H1 (cell line): ENCODE results near the gene CRKL. TPM values are rescaled to one million over a fixed set of nuclear protein-coding genes. Genes with fewer than 3 reads are reported as not detected.

Source experiments
- CTCF ChIA-PET: fragments of 300-600 bp; sonication (Branson Sonifier 250); formaldehyde crosslinking; loops from one replicate; lab custom pipeline; 2021; ENCODE audit not compliant: partially characterized antibody; lab: Charles Lee
- POLR2A ChIA-PET: fragments of 300-600 bp; sonication (Branson Sonifier 250); formaldehyde crosslinking; loops from one replicate; lab custom pipeline; 2021; ENCODE audit warnings: inconsistent platforms; ENCODE audit not compliant: partially characterized antibody; lab: Charles Lee
- DNase-seq, 2 experiments: peaks; one replicate each; pipeline versions ENCODE4 v3.0.0 to v3.0.0-alpha.2; 2010 to 2022; ENCODE audit warnings: low spot score in 2 of 2, low read depth in 1 of 2, mixed read lengths in 1 of 2
- FAIRE-seq: peaks from 2 replicates; lab custom pipeline; 2011; peaks lifted over from hg19 to GRCh38; lab: Jason Lieb, UNC
- H2AFZ ChIP-seq: 2 replicates; pipeline ENCODE4 v1.8.1; 2012; ENCODE audit warnings: low read length, inconsistent platforms
- H2AK5ac ChIP-seq: 2 replicates; pipeline ENCODE4 v1.6.1; 2013; ENCODE audit warnings: low read depth, low read length
- H2BK120ac ChIP-seq: replicated peaks from 2 replicates; pipeline ENCODE3; 2013; ENCODE audit warnings: low read depth, low read length, inconsistent platforms
- H2BK12ac ChIP-seq: 2 replicates; pipeline ENCODE4 v1.6.1; 2013; ENCODE audit warnings: low read depth, low read length
- H2BK15ac ChIP-seq: 2 replicates; pipeline ENCODE4 v1.6.1; 2013; ENCODE audit warnings: low read length
- H2BK20ac ChIP-seq: 2 replicates; pipeline ENCODE4 v1.6.1; 2013; ENCODE audit warnings: low read length
- H2BK5ac ChIP-seq: 2 replicates; pipeline ENCODE4 v1.6.1; 2013; ENCODE audit warnings: low read depth, low read length
- H3K14ac ChIP-seq: 2 replicates; pipeline ENCODE4 v1.6.1; 2013; ENCODE audit warnings: inconsistent platforms; ENCODE audit not compliant: insufficient read length
- H3K18ac ChIP-seq: 2 replicates; pipeline ENCODE4 v1.6.1; 2013; ENCODE audit warnings: low read length; ENCODE audit errors: extremely low read depth
- H3K23ac ChIP-seq: 2 replicates; pipeline ENCODE4 v1.6.1; 2013; ENCODE audit warnings: inconsistent platforms; ENCODE audit not compliant: insufficient read length
- H3K23me2 ChIP-seq: 2 replicates; pipeline ENCODE4 v1.6.1; 2013; ENCODE audit warnings: low read depth, low read length
- H3K27ac ChIP-seq: 2 replicates; pipeline ENCODE4 v1.6.1; 2011; ENCODE audit warnings: low read depth, low read length, inconsistent platforms
- H3K27me3 ChIP-seq, 4 experiments: replicated peaks in 1 of 4; 1 replicate in 1 of 4; 2 replicates in 3 of 4; pipeline versions ENCODE4 v1.6.1 to v1.8.1; 2011 to 2013; ENCODE audit warnings: low read length in 3 of 4, mild to moderate bottlenecking in 3 of 4, inconsistent platforms in 2 of 4, mixed read lengths in 2 of 4, moderate library complexity in 1 of 4; ENCODE audit not compliant: control insufficient read depth in 3 of 4, insufficient read depth in 3 of 4; ENCODE audit errors: extremely low read depth in 1 of 4
- H3K36me3 ChIP-seq, 4 experiments: 2 replicates each; pipeline versions ENCODE4 v1.6.1 to v1.8.1; 2011 to 2013; ENCODE audit warnings: mild to moderate bottlenecking in 4 of 4, low read length in 3 of 4, moderate library complexity in 2 of 4, control low read depth in 1 of 4, inconsistent platforms in 1 of 4; ENCODE audit not compliant: insufficient read depth in 4 of 4, control insufficient read depth in 2 of 4
- H3K4ac ChIP-seq: replicated peaks from 2 replicates; pipeline ENCODE3; 2013; ENCODE audit warnings: low read length, low read depth, mixed read lengths, inconsistent platforms; ENCODE audit not compliant: insufficient read length
- H3K4me1 ChIP-seq, 4 experiments: replicated peaks in 1 of 4; 1 replicate in 1 of 4; 2 replicates in 3 of 4; pipeline versions ENCODE4 v1.6.1 to v1.8.1; 2011 to 2013; ENCODE audit warnings: low read length in 3 of 4, inconsistent platforms in 2 of 4, mixed read lengths in 1 of 4; ENCODE audit not compliant: insufficient read depth in 4 of 4, control insufficient read depth in 3 of 4
- H3K4me2 ChIP-seq, 2 experiments: 2 replicates each; pipeline versions ENCODE4 v1.6.1 to v1.8.1; 2011 to 2013; ENCODE audit warnings: low read depth in 2 of 2, low read length in 2 of 2, control low read depth in 1 of 2, inconsistent platforms in 1 of 2, mild to moderate bottlenecking in 1 of 2; ENCODE audit not compliant: insufficient read depth in 1 of 2
- H3K4me3 ChIP-seq, 4 experiments: fragments of 200-600, 300-600 bp in 1 of 4; sonication (generic), shearing (Covaris generic), sonication (Bioruptor Twin) in 1 of 4; 2 replicates each; pipeline versions ENCODE4 v1.5.1 to v1.8.1; 2011 to 2016; ENCODE audit warnings: low read length in 4 of 4, low read depth in 3 of 4, control low read depth in 2 of 4, inconsistent platforms in 2 of 4, mild to moderate bottlenecking in 2 of 4, mixed read lengths in 1 of 4, moderate library complexity in 1 of 4; ENCODE audit not compliant: insufficient read depth in 2 of 4; ENCODE audit errors: extremely low read depth in 1 of 4
- H3K56ac ChIP-seq: replicated peaks from 2 replicates; pipeline ENCODE3; 2013; ENCODE audit warnings: low read depth, mild to moderate bottlenecking, mixed read lengths, low read length, inconsistent platforms; ENCODE audit not compliant: insufficient read length
- H3K79me1 ChIP-seq: 2 replicates; pipeline ENCODE4 v1.6.1; 2013; ENCODE audit warnings: low read depth, low read length, control low read depth
- H3K79me2 ChIP-seq, 2 experiments: 2 replicates each; pipeline versions ENCODE4 v1.6.1 to v1.8.1; 2012 to 2013; ENCODE audit warnings: low read length in 2 of 2, mild to moderate bottlenecking in 2 of 2, inconsistent platforms in 1 of 2; ENCODE audit not compliant: insufficient read depth in 2 of 2, control insufficient read depth in 1 of 2
- H3K9ac ChIP-seq, 4 experiments: replicated peaks in 1 of 4; 1 replicate in 1 of 4; 2 replicates in 3 of 4; pipeline versions ENCODE4 v1.6.1 to v1.8.1; 2011 to 2013; ENCODE audit warnings: low read depth in 3 of 4, low read length in 3 of 4, control low read depth in 2 of 4, mild to moderate bottlenecking in 2 of 4, moderate library complexity in 2 of 4, inconsistent platforms in 1 of 4; ENCODE audit errors: extremely low read depth in 1 of 4
- H3K9me3 ChIP-seq, 2 experiments: 2 replicates each; pipeline versions ENCODE4 v1.6.1 to v1.8.1; 2012 to 2013; ENCODE audit warnings: mild to moderate bottlenecking in 2 of 2, moderate library complexity in 2 of 2, control low read depth in 1 of 2, inconsistent platforms in 1 of 2, low read depth in 1 of 2, low read length in 1 of 2, mixed read lengths in 1 of 2; ENCODE audit not compliant: insufficient read depth in 2 of 2
- H4K20me1 ChIP-seq, 2 experiments: replicated peaks in 1 of 2; 2 replicates each; pipeline versions ENCODE3 to v1.8.1; 2011 to 2013; ENCODE audit warnings: inconsistent platforms in 2 of 2, low read length in 2 of 2, mild to moderate bottlenecking in 1 of 2; ENCODE audit not compliant: insufficient read depth in 2 of 2, control insufficient read depth in 1 of 2
- H4K5ac ChIP-seq: 2 replicates; pipeline ENCODE4 v1.6.1; 2013; ENCODE audit warnings: low read length, low read depth, mixed read lengths, inconsistent platforms; ENCODE audit not compliant: insufficient read length
- H4K8ac ChIP-seq: 2 replicates; pipeline ENCODE4 v1.8.0; 2013; ENCODE audit warnings: mild to moderate bottlenecking, moderate library complexity, low read length, inconsistent platforms; ENCODE audit not compliant: insufficient read depth; ENCODE audit errors: extremely low read depth
- H4K91ac ChIP-seq: replicated peaks from 2 replicates; pipeline ENCODE3; 2013; ENCODE audit warnings: low read length, mixed read lengths, inconsistent platforms; ENCODE audit not compliant: insufficient read length
- CHD2 ChIP-seq: IDR thresholded peaks from 2 replicates; pipeline ENCODE4 v1.6.1; 2012; ENCODE audit warnings: low read length, improper control_type of control experiment
- CREB1 ChIP-seq: IDR thresholded peaks from 2 replicates; pipeline ENCODE4 v1.6.1; 2012; ENCODE audit warnings: inconsistent platforms
- GABPA ChIP-seq: IDR thresholded peaks from 2 replicates; pipeline ENCODE4 v1.6.1; 2011; ENCODE audit warnings: mild to moderate bottlenecking, low read length, moderate library complexity, borderline replicate concordance; ENCODE audit not compliant: insufficient read depth
- HDAC2 ChIP-seq, 2 experiments: fragments of 300-600 bp in 1 of 2; sonication (generic) in 1 of 2; IDR thresholded peaks; 2 replicates each; pipeline ENCODE4 v1.6.1; 2011 to 2012; ENCODE audit warnings: low read depth in 2 of 2, low read length in 2 of 2, mild to moderate bottlenecking in 2 of 2, moderate library complexity in 2 of 2, borderline replicate concordance in 1 of 2, inconsistent platforms in 1 of 2
- MAFK ChIP-seq: IDR thresholded peaks from 2 replicates; pipeline ENCODE4 v1.6.1; 2012; ENCODE audit warnings: low read depth, mild to moderate bottlenecking, improper control_type of control experiment, low read length
- POU5F1 ChIP-seq: IDR thresholded peaks from 2 replicates; pipeline ENCODE4 v1.6.1; 2011; ENCODE audit warnings: low read depth, mild to moderate bottlenecking, low read length, moderate library complexity
- RAD21 ChIP-seq, 2 experiments: IDR thresholded peaks in 1 of 2; conservative IDR thresholded peaks in 1 of 2; 2 replicates each; pipeline ENCODE4 v1.6.1; 2011; ENCODE audit warnings: low read depth in 2 of 2, low read length in 2 of 2, improper control_type of control experiment in 1 of 2, inconsistent platforms in 1 of 2, mild to moderate bottlenecking in 1 of 2, moderate library complexity in 1 of 2
- RFX5 ChIP-seq: IDR thresholded peaks from 2 replicates; pipeline ENCODE4 v1.6.1; 2011; ENCODE audit warnings: low read depth, low read length, improper control_type of control experiment, borderline replicate concordance
- TAF1 ChIP-seq: IDR thresholded peaks from 2 replicates; pipeline ENCODE4 v1.6.1; 2011; ENCODE audit warnings: mild to moderate bottlenecking, low read depth, low read length
- TAF7 ChIP-seq: optimal IDR thresholded peaks from 2 replicates; pipeline ENCODE3; 2011; ENCODE audit warnings: low read depth, mild to moderate bottlenecking, inconsistent platforms, low read length, moderate library complexity, borderline replicate concordance
- WGBS, 2 experiments: shearing (Covaris generic) in 1 of 2; methylation state at CpG; one replicate each; pipeline versions ENCODE4 v1.1.6 to v1.1.7; 2013 to 2015; ENCODE audit warnings: low lambda C conversion rate in 2 of 2, mixed read lengths in 2 of 2, inconsistent platforms in 1 of 2, low coverage in 1 of 2, missing lambda C conversion rate in 1 of 2; ENCODE audit not compliant: insufficient replicate concordance in 2 of 2, insufficient coverage in 1 of 2, insufficient read length in 1 of 2; ENCODE audit errors: extremely low coverage in 1 of 2, missing lambda C conversion rate in 1 of 2; 5-methylcytosine and 5-hydroxymethylcytosine counted together
- polyA plus RNA-seq, 7 experiments: library from polyadenylated mRNA; depleted of rRNA in 3 of 7; stranded (reverse) in 5 of 7; unstranded in 2 of 7; fragments of >200 nt in 5 of 7; fragments of 200-250 nt in 2 of 7; gene quantifications; 1 replicate in 5 of 7; 2 replicates in 1 of 7; 4 replicates in 1 of 7; pipeline versions ENCODE4 v1.2.1 to v1.2.3, GENCODE V29; 2011 to 2013; ENCODE audit warnings: missing spikeins in 2 of 7, mixed read lengths in 2 of 7
- total RNA-seq: library from RNA; stranded (reverse); fragmentation: NEBNext Ultra II Directional; extraction: Animal tissue kit (Norgen Biotek cat#: 25700); gene quantifications from 2 replicates; pipeline ENCODE4 v1.2.1, GENCODE V29; 2021

Gene CRKL
- total and polyA plus RNA-seq, 2 of the 8 experiments (the other 6 are each of a cell fraction or from before 2014, with no cell fraction given): 34.5 to 94.5 TPM

- H2AK5ac ChIP-seq: no peak overlapping the region
- H4K91ac ChIP-seq: no peak overlapping the region
- H4K20me1 ChIP-seq: no peaks in the 10 kb centered on the region
- ChIA-PET CTCF (interaction anchor here (0.6 to 3.3 kb wide), 57 partner anchors 9 to 217 kb away, joined by 3 to 22 read pairs (median 4); partner anchors contain the start of genes AIFM3, LRRC74B and LZTR1), POLR2A (interaction anchor here (0.8 to 1.0 kb wide), 2 partner anchors 29 to 115 kb away, joined by 3 to 4 read pairs; no protein-coding TSS in a partner anchor)
- WGBS, 2 experiments: 43% methylated on average over 10 of the region's 10 CpGs; no CpG with 5 or more reads in 1 of the 2 experiments
- H3K23me2 ChIP-seq: no peaks in the 10 kb centered on the region
- H3K9me3 ChIP-seq: no peaks in the 10 kb centered on the region
- no peak overlapping the region for H3K9ac ChIP-seq
- peaks cover 2 to 8% (median 4%) of the 10 kb centered on the region in 4 experiments; a peak in 5 of 8 replicates for H3K36me3 ChIP-seq
- no peak overlapping the region for H3K4me3 ChIP-seq
- H2BK20ac ChIP-seq: no peak overlapping the region
- H2BK15ac ChIP-seq: no peak overlapping the region
- no peak overlapping the region for H3K27ac ChIP-seq
- no peaks in the 10 kb centered on the region for H3K79me2 ChIP-seq
- peaks cover 0 to 2% (median 0%) of the 10 kb centered on the region in 4 experiments; a peak in 1 of 7 replicates for H3K4me1 ChIP-seq
- no peak overlapping the region for H3K14ac ChIP-seq
- no peaks in the 10 kb centered on the region for H3K79me1 ChIP-seq
- DNase-seq (peak; percentile 69 to 90), FAIRE-seq (peak; percentile 65)
- no peak overlapping the region for H2BK120ac ChIP-seq
- no peak overlapping the region for H3K56ac ChIP-seq
- H2AFZ ChIP-seq: 0 out of 2 replicates have a peak overlapping the region, but pooled peaks have one; percentile 78
- H3K4me2 ChIP-seq: peak overlapping the region in 1 of 2 experiments; percentile 49; a peak in 1 of 4 replicates
- H3K4ac ChIP-seq: no peak overlapping the region
- H2BK5ac ChIP-seq: no peak overlapping the region
- H4K8ac ChIP-seq: peak overlapping the region; percentile 73; the same call in 1 of the 2 replicates
- no peak overlapping the region for H2BK12ac ChIP-seq
- peak overlapping the region; percentile 42; the same call in 1 of the 2 replicates for H3K18ac ChIP-seq
- no peak overlapping the region for H3K23ac ChIP-seq
- no peaks in the 10 kb centered on the region for H3K27me3 ChIP-seq
- no peak overlapping the region for H4K5ac ChIP-seq
- TF ChIP-seq HDAC2 (IDR thresholded peaks at IDR 0.05; ENCODE audit: borderline replicate concordance in 1 of 2, low read depth in 2 of 2, low read length in 2 of 2) (no peak), MAFK (0 out of 2 replicates have a peak, but pooled peaks have one; percentile 6), CHD2 (peak; percentile 36; the same call in 1 of the 2 replicates), TAF1 (peak; percentile 59; the same call in 1 of the 2 replicates), TAF7 (no peak), RFX5 (no peak), POU5F1 (no peak), GABPA (peak; percentile 73; the same call in 1 of the 2 replicates), CREB1 (peak; percentile 49; the same call in 1 of the 2 replicates), RAD21 (IDR thresholded peaks at IDR 0.05 in 1 of 2, conservative IDR thresholded peaks at IDR 0.05 in 1 of 2; ENCODE audit: low read depth in 2 of 2, low read length in 2 of 2) (peak; percentile 95)
These were observed 31.5 kb upstream of the CRKL start for GRCh38 chr22:20885557-20886323.
